Effector memory CD4-positive, alpha-beta T cell (primary cell): ENCODE data around the gene STOX2.

Source experiments
- DNase-seq, 3 donors: peaks; one replicate each; pipeline ENCODE4 v3.0.0-alpha.2; 2020
- H3K27ac ChIP-seq: 2 replicates; pipeline ENCODE4 v1.7.0; 2013; ENCODE audit warnings: mild to moderate bottlenecking, low read length, moderate library complexity; ENCODE audit not compliant: insufficient read depth, poor library complexity, severe bottlenecking
- H3K27me3 ChIP-seq: replicated peaks from 2 replicates; pipeline ENCODE4 v1.7.0; 2013; ENCODE audit warnings: mild to moderate bottlenecking, low read length; ENCODE audit not compliant: insufficient read depth, control insufficient read depth, poor library complexity, severe bottlenecking
- H3K36me3 ChIP-seq: 2 replicates; pipeline ENCODE4 v1.7.0; 2013; ENCODE audit warnings: mild to moderate bottlenecking, low read length, moderate library complexity; ENCODE audit not compliant: control insufficient read depth, insufficient read depth
- H3K4me1 ChIP-seq: 2 replicates; pipeline ENCODE4 v1.7.0; 2013; ENCODE audit warnings: low read length, mild to moderate bottlenecking; ENCODE audit not compliant: control insufficient read depth, insufficient read depth, poor library complexity, severe bottlenecking
- H3K4me3 ChIP-seq: 2 replicates; pipeline ENCODE4 v1.7.0; 2013; ENCODE audit warnings: low read length, low read depth, mild to moderate bottlenecking; ENCODE audit not compliant: insufficient read depth, poor library complexity, severe bottlenecking
- H3K9me3 ChIP-seq: 2 replicates; pipeline ENCODE4 v1.7.0; 2013; ENCODE audit warnings: mild to moderate bottlenecking, low read length, moderate library complexity; ENCODE audit not compliant: control insufficient read depth

Gene STOX2

GRCh38 chr4:183889190-183889589 lies 15.9 kb upstream of the STOX2 start:
- no peaks in the 10 kb centered on the region for H3K4me1 ChIP-seq
- no peaks in the 10 kb centered on the region for H3K27me3 ChIP-seq
- no peaks in the 10 kb centered on the region for H3K9me3 ChIP-seq
- H3K4me3 ChIP-seq = no peak overlapping the region
- DNase-seq = no peak
- no peaks in the 10 kb centered on the region for H3K36me3 ChIP-seq
- H3K27ac ChIP-seq = no peak overlapping the region

GRCh38 chr4:183897193-183897592 lies 7.9 kb upstream of the STOX2 start:
- no peak for DNase-seq
- no peak overlapping the region for H3K4me3 ChIP-seq
- H3K4me1 ChIP-seq = no peaks in the 10 kb centered on the region
- no peak overlapping the region for H3K27ac ChIP-seq
- H3K36me3 ChIP-seq = no peaks in the 10 kb centered on the region
- no peaks in the 10 kb centered on the region for H3K27me3 ChIP-seq
- no peaks in the 10 kb centered on the region for H3K9me3 ChIP-seq

GRCh38 chr4:183898456-183898855 lies 6.7 kb upstream of the STOX2 start:
- no peak overlapping the region for H3K27ac ChIP-seq
- H3K4me1 ChIP-seq = no peaks in the 10 kb centered on the region
- no peaks in the 10 kb centered on the region for H3K36me3 ChIP-seq
- no peak for DNase-seq
- no peak overlapping the region for H3K4me3 ChIP-seq
- H3K27me3 ChIP-seq = peaks cover 6% of the 10 kb centered on the region
- H3K9me3 ChIP-seq = no peaks in the 10 kb centered on the region

GRCh38 chr4:183903021-183903760 lies 1.9 kb upstream of the STOX2 start:
- H3K4me1 ChIP-seq = no peaks in the 10 kb centered on the region
- no peak for DNase-seq
- H3K27me3 ChIP-seq = peaks cover 7% of the 10 kb centered on the region
- H3K4me3 ChIP-seq = no peak overlapping the region
- no peaks in the 10 kb centered on the region for H3K36me3 ChIP-seq
- H3K9me3 ChIP-seq = no peaks in the 10 kb centered on the region
- H3K27ac ChIP-seq = no peak overlapping the region

- Histone ChIP-seq H3K4me3 (peak overlapping the region; percentile 25), H3K36me3 (no peaks in the 10 kb centered on the region), H3K4me1 (no peaks in the 10 kb centered on the region), H3K27ac (no peak overlapping the region), H3K27me3 (peaks cover 7% of the 10 kb centered on the region), H3K9me3 (no peaks in the 10 kb centered on the region)
- no peak for DNase-seq
Measured at GRCh38 chr4:183905593-183906488, 734 bp downstream of the STOX2 start.

GRCh38 chr4:183906489-183906738 lies 1.3 kb downstream of the STOX2 start:
- H3K36me3 ChIP-seq = no peaks in the 10 kb centered on the region
- H3K4me3 ChIP-seq = no peak overlapping the region
- H3K9me3 ChIP-seq = no peaks in the 10 kb centered on the region
- H3K27ac ChIP-seq = no peak overlapping the region
- DNase-seq = no peak
- H3K4me1 ChIP-seq = no peaks in the 10 kb centered on the region
- peaks cover 7% of the 10 kb centered on the region for H3K27me3 ChIP-seq

GRCh38 chr4:183906739-183907651 lies 1.9 kb downstream of the STOX2 start:
- Histone ChIP-seq H3K27ac (no peak overlapping the region), H3K36me3 (no peaks in the 10 kb centered on the region), H3K4me1 (no peaks in the 10 kb centered on the region), H3K4me3 (no peak overlapping the region), H3K27me3 (peaks cover 7% of the 10 kb centered on the region), H3K9me3 (no peaks in the 10 kb centered on the region)
- no peak for DNase-seq

GRCh38 chr4:183907871-183908683 lies 3.0 kb downstream of the STOX2 start:
- no peak for DNase-seq
- Histone ChIP-seq H3K9me3 (no peaks in the 10 kb centered on the region), H3K27me3 (peaks cover 5% of the 10 kb centered on the region), H3K4me3 (no peak overlapping the region), H3K27ac (no peak overlapping the region), H3K4me1 (no peaks in the 10 kb centered on the region), H3K36me3 (no peaks in the 10 kb centered on the region)

GRCh38 chr4:183909187-183909586 lies 4.1 kb downstream of the STOX2 start:
- Histone ChIP-seq H3K4me3 (no peak overlapping the region), H3K27me3 (no peaks in the 10 kb centered on the region), H3K9me3 (no peaks in the 10 kb centered on the region), H3K4me1 (no peaks in the 10 kb centered on the region), H3K27ac (no peak overlapping the region), H3K36me3 (no peaks in the 10 kb centered on the region)
- no peak for DNase-seq
